ENCODE data around the gene SNIP1.
A peak's percentile ranks its signal among the peaks of the same experiment; 100 is the strongest.

- no peak for TF ChIP-seq EZH2 (optimal IDR thresholded peaks at IDR 0.05; ENCODE audit: low read depth, low read length)
- peak; percentile 58 for TF ChIP-seq CTCF (IDR thresholded peaks at IDR 0.05; ENCODE audit: low read length)
- TF ChIP-seq EZH2phosphoT487 (IDR thresholded peaks at IDR 0.05; ENCODE audit: low read length), result no peak
Observed at GRCh38 chr1:37514350-37515184, 39.5 kb downstream of the SNIP1 start, which contains the start of gene MEAF6.

Measured in MM.1S (cell line).